GDM1 (cell line): ENCODE measurements around the gene IQSEC3.

Experiments used
- DNase-seq: peaks from one replicate; lab custom pipeline; 2025; lab: John Stamatoyannopoulos, UW

IQSEC3 gene

GRCh38 chr12:80681-81190 lies 14.2 kb downstream of the IQSEC3 start:
- no peak for DNase-seq

DNA sequence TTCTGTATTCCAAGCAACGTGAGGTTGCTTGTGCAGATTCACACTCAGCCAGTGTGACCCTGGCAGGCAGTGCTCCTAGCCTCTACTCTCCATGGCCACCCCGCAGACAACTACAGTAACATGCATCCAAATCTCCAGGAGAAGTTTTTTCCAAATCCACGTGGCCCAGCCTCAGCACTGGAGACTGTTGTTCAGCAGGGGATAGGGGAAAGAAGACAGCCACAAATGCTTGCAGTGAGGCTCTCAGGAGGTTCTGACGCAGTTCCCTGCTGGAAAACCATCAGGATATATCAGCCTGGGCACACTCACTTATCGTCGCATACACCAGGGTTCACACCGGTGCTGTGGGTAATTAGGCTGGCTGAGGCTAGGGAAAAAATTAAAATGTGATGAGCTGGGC lies 16.2 kb downstream of the IQSEC3 start:
- DNase-seq = no peak

DNA sequence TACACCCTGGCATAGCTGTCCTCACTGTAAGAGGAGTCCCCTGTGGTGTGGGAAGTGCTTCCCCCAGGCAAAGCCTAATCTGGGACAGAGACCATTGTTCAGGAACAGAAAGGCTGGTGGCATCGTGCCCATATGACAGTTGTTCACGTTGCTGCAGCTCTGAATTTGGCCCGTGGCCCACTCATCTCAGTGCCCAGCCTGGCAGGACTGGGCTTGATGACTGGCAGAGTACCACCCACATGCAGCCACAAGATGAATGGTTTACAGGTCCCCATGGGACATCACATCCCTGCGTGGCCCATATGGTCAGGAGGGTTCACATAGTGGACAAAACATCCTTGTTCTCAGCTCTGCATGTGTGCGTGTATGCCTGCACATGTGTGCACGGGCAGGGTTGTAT lies 17.5 kb downstream of the IQSEC3 start:
- no peak for DNase-seq

DNA sequence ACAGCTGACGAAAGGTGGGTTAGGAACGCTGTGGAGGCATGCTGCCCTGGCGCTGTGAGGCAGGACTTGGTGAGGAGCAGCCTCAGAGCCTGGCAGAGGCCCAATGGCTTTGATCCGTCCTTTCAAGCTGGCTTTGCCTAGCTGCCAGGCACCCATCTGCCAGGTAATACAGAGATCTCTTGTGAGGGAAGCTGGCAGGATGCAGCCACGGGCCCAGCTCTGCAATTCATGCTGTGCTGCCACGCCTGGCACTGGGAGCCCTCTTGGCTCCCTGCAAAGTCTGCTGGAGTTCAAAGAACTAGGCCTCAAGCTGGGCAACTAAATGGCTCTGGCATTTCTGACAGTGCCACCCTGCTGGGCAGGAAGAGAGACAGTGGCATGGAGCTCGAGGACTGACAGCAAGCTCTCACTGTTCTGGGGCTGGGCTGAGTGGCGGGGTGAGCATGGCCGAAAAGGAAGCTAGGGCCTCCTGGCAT lies 18.7 kb downstream of the IQSEC3 start:
- DNase-seq = peak; percentile 37

GRCh38 chr12:87315-87714 lies 20.7 kb downstream of the IQSEC3 start:
- DNase-seq = no peak

GRCh38 chr12:87856-88255 lies 21.3 kb downstream of the IQSEC3 start:
- no peak for DNase-seq

DNA sequence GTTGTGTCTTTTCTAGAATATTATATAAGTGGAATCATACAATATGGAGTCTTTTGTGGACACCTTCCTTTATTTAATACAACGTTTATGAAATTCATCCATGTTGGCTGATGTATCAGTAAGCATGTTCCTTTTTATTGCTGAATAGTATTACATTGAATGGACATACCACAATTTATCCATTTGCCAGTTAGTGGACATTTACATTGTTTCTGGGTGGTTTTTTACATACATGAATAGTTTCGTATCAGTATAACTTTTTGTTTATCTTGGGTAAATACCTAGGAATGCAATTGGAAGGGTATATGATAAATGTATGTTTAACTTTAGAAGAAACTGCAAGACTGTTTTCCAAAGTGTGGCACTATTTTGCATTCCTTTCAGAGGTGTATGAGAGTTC lies 23.1 kb downstream of the IQSEC3 start:
- no peak for DNase-seq

GRCh38 chr12:91213-91612 lies 24.6 kb downstream of the IQSEC3 start:
- peak; percentile 70 for DNase-seq

DNA sequence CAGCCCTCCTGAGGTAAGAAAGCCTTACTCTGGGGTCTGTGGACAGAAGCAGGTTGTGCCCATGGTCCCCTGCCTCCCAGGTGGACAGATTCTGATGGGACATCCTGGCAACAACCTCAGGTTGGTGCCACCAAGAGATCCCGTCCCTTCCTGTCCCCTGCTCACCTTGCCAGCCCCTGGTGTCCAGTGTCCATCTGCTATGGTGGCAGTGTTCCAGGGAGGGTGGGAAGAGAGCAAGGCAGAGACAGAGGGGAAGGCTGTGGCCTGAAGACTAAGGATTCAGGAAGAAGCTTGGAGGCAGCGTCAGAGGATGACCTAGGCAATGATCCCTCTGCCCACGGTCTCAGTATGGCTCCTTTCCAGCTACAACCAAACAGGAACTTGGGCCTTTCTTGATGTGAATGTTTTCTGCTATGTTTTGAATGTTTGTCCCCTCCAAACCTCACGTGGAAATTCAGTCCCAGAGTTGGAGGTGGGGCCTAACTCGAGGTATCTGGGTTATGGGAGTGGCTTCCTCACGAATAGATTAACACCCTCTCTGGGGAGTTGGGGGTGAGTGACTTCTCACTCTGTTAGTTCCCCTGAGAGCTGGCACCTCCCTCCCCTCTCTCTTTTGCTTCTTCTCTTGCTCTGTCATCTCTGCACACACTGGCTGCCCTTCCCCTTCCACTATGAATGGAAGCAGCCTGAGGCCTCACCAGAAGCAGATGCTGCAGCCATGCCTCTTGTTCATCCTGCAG lies 26.9 kb downstream of the IQSEC3 start:
- DNase-seq = peak; percentile 17

DNA sequence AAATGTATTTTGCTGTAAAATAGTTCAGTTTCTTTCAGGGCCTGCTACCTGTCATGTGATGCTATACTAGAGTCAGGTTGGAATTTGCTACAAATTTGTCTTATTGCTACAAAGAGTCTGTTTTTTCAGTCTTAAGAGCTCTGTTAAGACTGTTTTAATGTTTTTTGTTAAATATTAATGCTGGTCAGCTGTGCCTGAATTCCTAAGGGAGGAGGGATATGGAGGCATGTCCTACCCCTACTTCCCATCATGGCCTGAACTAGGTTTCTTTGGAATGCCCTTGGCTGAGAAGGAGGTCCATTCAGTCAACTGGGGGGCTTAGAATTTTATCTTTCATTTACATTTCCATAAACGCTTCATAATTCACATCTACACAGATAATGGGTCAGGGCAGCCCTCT lies 30.0 kb downstream of the IQSEC3 start:
- no peak for DNase-seq

- DNase-seq = no peak
Observed at GRCh38 chr12:98924-99352, 32.4 kb downstream of the IQSEC3 start.

DNA sequence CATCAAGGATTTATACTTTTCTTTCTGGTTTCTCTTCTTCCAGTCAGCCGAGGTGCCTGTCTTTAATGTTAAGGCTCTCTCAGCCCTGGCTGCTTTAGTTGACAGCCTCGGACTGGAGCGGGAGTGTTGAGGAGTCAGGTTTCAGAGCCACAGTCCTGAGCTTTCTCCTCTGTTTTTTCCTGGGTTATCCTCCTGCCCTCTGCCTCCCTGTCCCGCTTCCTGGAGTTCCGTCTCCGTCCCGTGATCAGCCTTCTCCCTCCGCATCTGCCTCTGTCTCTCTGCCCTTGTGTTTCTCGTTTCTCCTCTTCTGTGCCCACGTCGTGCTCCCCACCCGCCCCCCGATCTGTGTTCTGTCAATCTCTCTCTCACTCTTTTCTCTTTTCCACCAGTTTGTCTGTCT lies 33.0 kb downstream of the IQSEC3 start:
- DNase-seq = no peak

- DNase-seq = no peak
Observed at GRCh38 chr12:101969-102878, 35.7 kb downstream of the IQSEC3 start.

GRCh38 chr12:102879-103168 lies 36.3 kb downstream of the IQSEC3 start:
- DNase-seq = no peak

- DNase-seq = peak; percentile 57
Observed at GRCh38 chr12:103169-103981, 36.8 kb downstream of the IQSEC3 start.

GRCh38 chr12:104551-105081 lies 38.0 kb downstream of the IQSEC3 start:
- peak; percentile 31 for DNase-seq

DNA sequence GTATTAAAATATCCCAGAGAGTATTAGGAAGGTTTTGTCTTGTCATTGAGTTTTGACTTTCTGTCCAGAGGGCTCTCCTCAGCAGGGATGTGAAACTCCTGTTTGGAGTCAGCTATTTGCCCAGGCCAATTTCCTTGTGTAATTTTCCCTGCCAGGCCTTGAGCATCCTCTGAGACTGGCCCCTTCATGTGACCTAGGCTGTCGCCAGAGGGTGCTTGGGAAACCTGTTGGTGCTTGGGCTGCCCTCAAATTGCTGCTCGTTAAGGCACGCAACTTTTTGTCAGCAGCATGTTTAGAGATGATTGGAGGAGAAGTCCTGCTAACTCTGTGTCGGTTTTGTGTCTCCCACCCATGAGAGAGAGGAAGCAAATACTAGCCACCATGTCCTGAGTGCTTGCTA lies 39.1 kb downstream of the IQSEC3 start:
- no peak for DNase-seq

- no peak for DNase-seq
Observed at GRCh38 chr12:106118-106591, 39.6 kb downstream of the IQSEC3 start.

DNA sequence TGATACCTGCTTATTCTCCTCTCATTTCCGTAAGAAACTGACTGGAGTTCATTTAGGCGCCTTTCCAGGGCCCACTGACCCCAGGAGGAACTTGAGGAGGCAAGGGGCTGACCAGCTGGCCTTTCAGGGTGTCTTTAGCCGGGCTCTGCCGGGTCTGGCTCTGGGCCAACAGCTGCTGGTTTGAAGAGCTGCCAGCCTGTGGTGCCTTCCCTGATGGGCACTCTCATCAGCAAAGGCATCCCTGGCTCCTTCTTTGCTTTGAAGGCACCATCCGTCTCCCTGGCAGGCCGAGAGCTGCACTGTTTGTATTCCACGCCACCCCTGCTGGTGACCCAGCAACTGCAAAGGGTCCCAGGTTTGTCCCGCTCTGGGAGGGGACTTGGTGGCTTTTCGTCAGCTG lies 42.0 kb downstream of the IQSEC3 start:
- DNase-seq = no peak

DNA sequence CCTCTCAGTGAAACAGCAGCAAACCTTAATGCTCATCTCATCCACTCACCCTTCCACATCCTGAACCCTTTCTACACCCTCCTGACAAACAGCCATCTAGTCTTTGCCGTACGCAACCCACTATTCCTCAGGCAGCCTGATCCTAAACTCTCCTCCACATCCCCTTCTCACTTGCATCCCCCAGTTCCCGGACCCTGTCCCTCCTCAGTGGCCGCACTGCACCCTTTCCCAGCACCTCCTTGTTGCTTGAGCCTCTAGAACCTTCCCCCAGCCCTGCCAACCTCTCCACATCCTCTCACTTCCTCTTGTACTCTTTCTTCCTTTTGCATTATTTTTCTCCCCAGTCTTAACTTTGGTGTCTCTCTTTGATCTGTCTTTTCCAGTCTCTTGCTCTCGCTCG lies 42.9 kb downstream of the IQSEC3 start:
- DNase-seq = no peak

GRCh38 chr12:109872-110271 lies 43.3 kb downstream of the IQSEC3 start:
- DNase-seq = no peak
